ENCODE results near the gene PARP4.
"Not testable (repeated sequence)": the region's sequence is repeated elsewhere in the genome, so short reads cannot be mapped to it uniquely, and the experiment has no call there.

PARP4 gene

DNA sequence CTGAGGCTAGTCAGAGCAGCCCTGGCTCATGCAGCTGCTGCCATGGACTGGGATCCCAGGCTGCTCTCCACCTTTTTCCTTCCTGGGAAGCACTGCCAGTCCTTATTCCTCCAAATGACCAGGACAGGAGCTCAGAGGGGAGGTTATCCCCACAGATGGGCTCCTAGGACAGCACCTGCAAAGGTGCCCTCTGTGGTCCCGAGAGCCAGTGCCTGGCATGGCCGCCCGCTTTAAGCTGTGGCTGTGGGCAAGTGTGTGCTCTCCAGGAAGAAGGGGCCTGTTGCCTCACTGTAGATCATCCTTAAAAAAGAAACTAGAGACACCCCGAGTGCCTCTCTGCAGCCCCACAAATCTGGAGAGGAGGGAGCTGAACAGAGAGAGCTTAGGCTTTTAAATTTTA is 119.6 kb downstream of the PARP4 start:
- no peak overlapping the region for H3K4me3 Mint-ChIP-seq
- H3K27ac Mint-ChIP-seq (ENCODE audit: low read depth): no peak overlapping the region
- H3K4me1 Mint-ChIP-seq: no peaks in the 10 kb centered on the region
- ATAC-seq (replicated peaks; ENCODE audit: extremely low read depth, poor library complexity, severe bottlenecking) (no peak), DNase-seq (ENCODE audit: low spot score in 2 of 2) (no peak)
- H3K27me3 Mint-ChIP-seq: peaks cover 2% of the 10 kb centered on the region
- peaks cover 6% of the 10 kb centered on the region for H3K9me3 Mint-ChIP-seq
- H3K36me3 Mint-ChIP-seq (ENCODE audit: insufficient read depth): peaks cover 2% of the 10 kb centered on the region

DNA sequence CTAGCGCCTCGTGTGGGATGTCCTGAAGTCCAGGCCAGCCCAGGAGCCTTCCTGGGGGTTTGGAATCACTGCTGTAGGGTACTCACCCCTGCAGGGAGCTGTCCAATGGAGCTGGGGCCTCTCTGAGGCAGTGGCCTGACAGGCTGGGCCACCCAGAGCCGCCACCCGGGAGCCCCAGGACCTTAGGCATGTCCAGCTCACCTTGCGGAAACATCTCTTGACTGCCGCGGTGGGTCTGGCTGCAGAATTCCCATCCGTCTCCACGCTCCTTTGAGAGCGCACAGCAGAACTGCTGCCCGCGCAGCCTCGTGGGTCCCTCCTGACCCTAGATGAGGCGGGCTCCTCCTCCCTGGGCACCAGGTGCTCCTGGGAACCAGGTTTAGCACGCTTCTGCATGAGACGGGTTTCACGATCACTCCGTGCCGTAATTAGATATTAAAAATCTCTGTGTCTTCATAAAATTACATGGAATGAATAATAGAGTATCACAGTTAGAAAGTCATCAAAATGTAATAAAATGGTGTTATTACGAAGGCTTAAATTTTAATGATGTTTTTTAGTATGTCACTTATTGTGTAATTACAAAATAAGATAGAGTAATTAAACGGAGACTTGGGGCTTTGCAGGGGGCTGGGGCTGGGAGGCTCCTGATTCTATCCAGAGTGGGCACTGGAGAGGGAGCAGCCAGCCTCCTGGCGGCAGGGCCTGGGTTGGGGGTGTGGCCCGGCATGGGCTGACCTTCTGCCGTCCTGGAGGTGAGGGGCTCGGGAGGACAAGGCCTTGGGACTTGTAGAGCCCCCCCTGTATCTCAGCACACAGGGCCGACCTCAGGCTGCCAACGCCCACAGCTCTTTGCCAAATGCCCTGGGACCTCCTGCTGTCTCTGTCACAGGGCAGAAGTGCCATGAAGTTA is 120.6 kb downstream of the PARP4 start:
- H3K36me3 Mint-ChIP-seq (ENCODE audit: insufficient read depth); ATAC-seq (replicated peaks; ENCODE audit: extremely low read depth, poor library complexity, severe bottlenecking); H3K4me1 Mint-ChIP-seq; H3K27me3 Mint-ChIP-seq; H3K27ac Mint-ChIP-seq (ENCODE audit: low read depth); H3K9me3 Mint-ChIP-seq; H3K4me3 Mint-ChIP-seq; DNase-seq (ENCODE audit: low spot score in 2 of 2): not testable (repeated sequence)

DNA sequence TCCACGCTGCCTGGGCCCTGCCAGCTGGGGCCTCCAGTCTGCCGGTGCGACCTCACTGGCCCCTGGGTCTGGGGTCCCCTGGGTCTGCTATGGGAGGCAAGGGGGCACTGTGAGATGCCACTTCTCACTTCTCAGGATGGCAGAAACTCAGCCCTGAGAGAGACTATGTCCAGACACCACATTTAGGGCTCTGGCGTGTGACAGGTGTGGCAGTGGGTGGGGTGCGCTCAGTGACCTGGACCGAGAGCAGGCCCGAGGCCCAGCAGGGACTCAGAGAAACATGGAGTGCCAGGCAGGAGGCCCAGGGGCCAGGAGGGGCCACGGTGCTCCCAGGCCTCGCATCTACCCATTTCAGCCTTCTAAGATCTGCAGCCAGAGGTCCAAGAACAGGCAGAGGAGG is 121.8 kb downstream of the PARP4 start:
- not testable (repeated sequence) for H3K36me3 Mint-ChIP-seq (ENCODE audit: insufficient read depth); H3K27ac Mint-ChIP-seq (ENCODE audit: low read depth); H3K4me1 Mint-ChIP-seq; DNase-seq (ENCODE audit: low spot score in 2 of 2); H3K4me3 Mint-ChIP-seq; H3K9me3 Mint-ChIP-seq; ATAC-seq (replicated peaks; ENCODE audit: extremely low read depth, poor library complexity, severe bottlenecking)
- peaks cover 18% of the 10 kb centered on the region for H3K27me3 Mint-ChIP-seq

DNA sequence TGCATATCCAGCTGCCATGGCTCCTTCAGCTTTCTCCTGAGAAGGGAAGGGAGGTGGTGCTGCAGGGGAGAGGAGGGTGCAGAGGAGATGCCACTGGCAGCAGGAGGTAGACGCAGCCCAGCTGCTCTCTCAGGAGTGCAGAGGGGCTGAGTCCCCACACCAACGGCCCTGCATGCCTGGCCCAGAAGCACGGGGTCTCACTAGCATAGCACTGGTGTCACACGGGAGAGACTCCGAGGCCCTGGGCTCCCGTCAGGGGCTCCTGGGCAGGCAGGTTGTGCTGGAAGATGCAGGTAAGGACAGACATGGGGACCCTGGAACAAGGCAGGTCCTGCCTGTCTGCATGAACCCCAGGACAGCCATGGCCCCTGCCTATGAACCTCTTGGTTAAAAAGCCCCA is 123.1 kb downstream of the PARP4 start:
- no peak overlapping the region for H3K27ac Mint-ChIP-seq (ENCODE audit: low read depth)
- H3K4me1 Mint-ChIP-seq: no peaks in the 10 kb centered on the region
- ATAC-seq (replicated peaks; ENCODE audit: extremely low read depth, poor library complexity, severe bottlenecking) (no peak), DNase-seq (ENCODE audit: low spot score in 2 of 2) (no peak)
- H3K9me3 Mint-ChIP-seq: no peaks in the 10 kb centered on the region
- H3K4me3 Mint-ChIP-seq: no peak overlapping the region
- peaks cover 2% of the 10 kb centered on the region for H3K36me3 Mint-ChIP-seq (ENCODE audit: insufficient read depth)
- peaks cover 18% of the 10 kb centered on the region for H3K27me3 Mint-ChIP-seq

DNA sequence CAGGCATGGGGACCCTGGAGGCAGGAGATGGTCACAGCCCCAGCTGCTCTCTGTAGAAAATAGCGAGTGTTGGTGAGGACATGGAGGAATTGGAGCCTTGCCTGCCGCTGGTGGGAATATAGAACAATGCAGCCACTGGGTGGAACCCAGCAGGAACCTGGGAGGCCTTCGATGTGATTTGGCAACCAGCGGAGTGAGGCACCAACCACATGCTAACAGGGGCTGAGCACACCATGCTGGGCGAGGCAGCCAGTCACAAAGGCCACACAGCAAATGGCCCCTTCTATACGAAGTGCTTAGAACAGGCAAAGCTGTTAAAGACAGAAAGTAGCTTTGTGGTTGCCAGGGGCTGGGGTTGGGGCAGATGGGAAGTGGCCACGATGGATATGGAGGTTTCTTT is 123.8 kb downstream of the PARP4 start:
- not testable (repeated sequence) for ATAC-seq (replicated peaks; ENCODE audit: extremely low read depth, poor library complexity, severe bottlenecking); H3K4me3 Mint-ChIP-seq; H3K4me1 Mint-ChIP-seq; H3K27ac Mint-ChIP-seq (ENCODE audit: low read depth); H3K36me3 Mint-ChIP-seq (ENCODE audit: insufficient read depth); DNase-seq (ENCODE audit: low spot score in 2 of 2); H3K9me3 Mint-ChIP-seq
- peaks cover 18% of the 10 kb centered on the region for H3K27me3 Mint-ChIP-seq

DNA sequence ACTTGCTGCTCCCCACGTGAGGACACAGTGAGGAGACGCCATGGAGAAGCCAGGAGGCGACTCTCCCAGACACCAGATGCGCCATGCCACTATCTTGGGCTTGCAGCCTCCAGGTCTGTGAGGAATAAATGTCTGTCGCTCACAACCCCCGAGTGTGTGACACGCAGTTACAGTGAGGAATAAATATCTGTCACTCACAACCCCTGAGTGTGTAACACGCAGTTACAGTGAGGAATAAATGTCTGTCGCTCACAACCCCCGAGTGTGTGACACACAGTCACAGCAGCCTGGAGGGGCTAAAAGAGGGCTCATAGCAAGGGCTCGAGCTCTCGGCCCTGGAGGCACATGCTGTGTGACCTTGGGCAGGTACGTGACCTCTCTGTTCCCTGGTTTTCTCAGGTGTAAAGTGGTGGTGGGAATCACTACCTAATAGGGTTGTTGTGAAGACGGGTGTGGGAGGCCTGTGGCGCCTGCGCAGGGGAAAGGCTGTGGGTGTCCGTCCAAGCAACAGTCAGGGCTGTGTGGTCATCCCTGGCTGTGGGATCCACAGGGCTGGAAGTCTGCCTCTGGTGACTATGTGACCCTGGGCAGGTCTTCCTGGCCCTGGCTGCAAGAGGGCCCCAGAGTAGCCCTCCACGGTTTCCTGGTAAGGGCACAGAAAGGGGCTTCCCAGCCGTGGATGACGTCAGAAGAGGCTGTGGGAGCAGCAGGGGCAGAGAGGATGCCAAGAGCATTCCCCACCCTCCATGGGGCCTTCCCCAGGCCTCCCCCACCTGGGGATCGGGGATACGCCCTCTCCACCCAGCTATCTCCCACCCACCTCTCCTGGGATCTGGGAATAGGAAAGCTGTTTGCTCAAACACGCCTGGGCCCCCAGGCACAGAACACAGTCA is 125.5 kb downstream of the PARP4 start:
- H3K4me1 Mint-ChIP-seq: no peaks in the 10 kb centered on the region
- ATAC-seq (replicated peaks; ENCODE audit: extremely low read depth, poor library complexity, severe bottlenecking): no peak
- no peak overlapping the region for H3K27ac Mint-ChIP-seq (ENCODE audit: low read depth)
- peaks cover 2% of the 10 kb centered on the region for H3K36me3 Mint-ChIP-seq (ENCODE audit: insufficient read depth)
- peaks cover 18% of the 10 kb centered on the region for H3K27me3 Mint-ChIP-seq
- no peaks in the 10 kb centered on the region for H3K9me3 Mint-ChIP-seq
- DNase-seq (ENCODE audit: low spot score in 2 of 2): no peak
- no peak overlapping the region for H3K4me3 Mint-ChIP-seq

DNA sequence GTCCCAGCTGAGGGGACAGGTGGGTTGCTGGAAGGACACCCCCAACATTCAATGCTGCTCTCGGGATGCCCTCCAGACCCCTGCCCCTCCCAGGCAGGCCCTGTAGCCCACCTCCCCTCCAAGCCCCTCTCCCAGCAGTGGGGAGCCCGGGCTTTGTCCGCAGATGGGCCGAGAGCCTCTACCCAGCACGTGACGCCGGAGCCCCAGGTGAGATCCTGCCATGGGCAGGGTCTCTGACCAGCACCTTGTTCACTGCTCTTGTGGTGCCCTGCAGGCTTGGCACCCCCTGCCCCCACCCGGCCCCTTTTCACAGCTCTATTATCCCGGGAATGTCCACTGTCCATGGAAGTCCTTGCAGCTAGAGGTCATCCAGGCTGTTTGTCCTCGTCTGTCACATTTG is 126.7 kb downstream of the PARP4 start:
- H3K4me1 Mint-ChIP-seq: no peaks in the 10 kb centered on the region
- peaks cover 18% of the 10 kb centered on the region for H3K27me3 Mint-ChIP-seq
- DNase-seq (ENCODE audit: low spot score in 2 of 2) (no peak), ATAC-seq (replicated peaks; ENCODE audit: extremely low read depth, poor library complexity, severe bottlenecking) (no peak)
- H3K4me3 Mint-ChIP-seq: no peak overlapping the region
- no peak overlapping the region for H3K27ac Mint-ChIP-seq (ENCODE audit: low read depth)
- peaks cover 2% of the 10 kb centered on the region for H3K36me3 Mint-ChIP-seq (ENCODE audit: insufficient read depth)
- H3K9me3 Mint-ChIP-seq: no peaks in the 10 kb centered on the region

DNA sequence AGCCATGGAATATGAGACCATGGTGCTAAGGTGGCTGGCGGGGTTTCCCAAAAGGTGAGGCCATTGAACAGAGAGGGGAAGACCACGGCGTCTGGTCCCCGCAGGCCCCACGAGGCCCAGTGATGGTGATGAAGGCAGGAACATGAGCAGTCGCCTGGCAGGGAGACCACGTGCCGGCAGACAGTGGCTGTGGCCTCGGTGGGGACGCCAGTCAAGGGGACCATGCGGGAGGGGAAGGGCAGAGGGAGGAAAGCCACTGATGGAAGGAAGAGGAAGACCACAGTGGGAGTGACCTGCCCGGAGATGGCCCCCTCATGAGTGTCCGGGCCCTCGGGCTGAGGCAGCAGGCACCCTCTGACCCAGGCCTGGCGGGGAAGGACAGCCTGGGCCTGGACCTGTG is 127.6 kb downstream of the PARP4 start:
- H3K4me1 Mint-ChIP-seq; H3K27ac Mint-ChIP-seq (ENCODE audit: low read depth); ATAC-seq (replicated peaks; ENCODE audit: extremely low read depth, poor library complexity, severe bottlenecking); H3K4me3 Mint-ChIP-seq; DNase-seq (ENCODE audit: low spot score in 2 of 2); H3K36me3 Mint-ChIP-seq (ENCODE audit: insufficient read depth); H3K9me3 Mint-ChIP-seq: not testable (repeated sequence)
- H3K27me3 Mint-ChIP-seq: peaks cover 18% of the 10 kb centered on the region

DNA sequence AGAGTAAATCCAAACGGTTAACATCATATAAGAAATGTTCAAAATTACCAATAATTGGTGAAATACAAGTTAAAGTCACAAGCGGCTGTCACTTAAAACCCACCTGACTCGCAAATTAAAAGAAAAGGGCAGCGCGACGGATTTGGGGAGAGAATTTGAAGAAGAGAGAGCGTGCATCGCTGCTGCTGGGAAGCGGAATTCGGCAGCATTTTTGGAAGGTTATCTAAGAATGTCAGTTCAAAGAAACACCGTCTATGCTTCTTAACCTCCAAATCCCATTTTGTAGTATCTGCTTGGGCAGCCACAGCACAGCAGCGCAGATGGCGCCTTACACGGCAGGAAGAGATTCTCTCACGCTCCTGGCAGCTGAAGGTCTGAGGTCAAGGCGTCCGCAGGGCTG is 128.5 kb downstream of the PARP4 start:
- H3K4me3 Mint-ChIP-seq; H3K36me3 Mint-ChIP-seq (ENCODE audit: insufficient read depth): not testable (repeated sequence)

DNA sequence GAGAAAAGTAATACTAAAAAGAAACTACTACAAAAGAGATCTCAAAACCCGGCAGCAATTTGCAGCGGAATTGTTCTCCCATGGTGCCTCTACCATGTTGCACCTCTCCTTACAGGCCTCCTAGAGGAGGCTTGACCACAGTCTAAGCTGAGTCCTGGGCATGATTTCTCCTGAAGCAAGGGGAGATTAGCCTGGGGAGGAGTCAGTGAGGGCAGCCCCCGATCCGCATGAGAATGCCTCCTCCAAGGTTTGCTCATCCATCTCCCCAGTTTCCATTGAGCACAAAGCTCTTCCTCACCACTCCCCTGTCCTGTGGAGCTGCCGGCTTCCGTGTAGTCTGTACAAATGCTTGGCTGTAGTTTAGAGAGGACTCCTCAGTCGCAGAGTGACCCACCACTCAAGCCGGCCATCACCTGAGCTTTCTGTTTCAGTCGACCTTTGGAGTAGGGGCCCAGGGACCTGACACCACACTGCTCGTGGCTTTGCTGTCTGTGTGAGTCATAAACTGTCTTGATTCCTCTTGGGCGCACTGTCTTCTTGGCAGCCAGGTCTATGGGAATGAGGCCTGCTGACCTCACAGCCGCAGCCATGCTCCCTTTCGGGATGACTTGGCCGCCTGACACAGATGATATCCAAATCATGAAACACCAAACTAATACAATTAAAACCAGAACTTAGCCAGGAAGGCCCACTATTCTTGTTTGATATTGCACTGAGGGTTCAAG is 130.9 kb downstream of the PARP4 start:
- H3K4me1 Mint-ChIP-seq: peaks cover 11% of the 10 kb centered on the region
- H3K4me3 Mint-ChIP-seq: no peak overlapping the region
- DNase-seq (ENCODE audit: low spot score in 2 of 2) (no peak), ATAC-seq (replicated peaks; ENCODE audit: extremely low read depth, poor library complexity, severe bottlenecking) (no peak)
- H3K9me3 Mint-ChIP-seq: no peaks in the 10 kb centered on the region
- H3K27me3 Mint-ChIP-seq: peaks cover 7% of the 10 kb centered on the region
- H3K36me3 Mint-ChIP-seq (ENCODE audit: insufficient read depth): no peaks in the 10 kb centered on the region
- H3K27ac Mint-ChIP-seq (ENCODE audit: low read depth): no peak overlapping the region

More for the DNA sequence above, 128.5 kb downstream of the PARP4 start:
- Mint-ChIP-seq H3K4me1 (peaks cover 11% of the 10 kb centered on the region), H3K27me3 (peaks cover 18% of the 10 kb centered on the region)
- not testable (repeated sequence) for DNase-seq (ENCODE audit: low spot score in 2 of 2); H3K9me3 Mint-ChIP-seq; H3K27ac Mint-ChIP-seq (ENCODE audit: low read depth); ATAC-seq (replicated peaks; ENCODE audit: extremely low read depth, poor library complexity, severe bottlenecking)

DNA sequence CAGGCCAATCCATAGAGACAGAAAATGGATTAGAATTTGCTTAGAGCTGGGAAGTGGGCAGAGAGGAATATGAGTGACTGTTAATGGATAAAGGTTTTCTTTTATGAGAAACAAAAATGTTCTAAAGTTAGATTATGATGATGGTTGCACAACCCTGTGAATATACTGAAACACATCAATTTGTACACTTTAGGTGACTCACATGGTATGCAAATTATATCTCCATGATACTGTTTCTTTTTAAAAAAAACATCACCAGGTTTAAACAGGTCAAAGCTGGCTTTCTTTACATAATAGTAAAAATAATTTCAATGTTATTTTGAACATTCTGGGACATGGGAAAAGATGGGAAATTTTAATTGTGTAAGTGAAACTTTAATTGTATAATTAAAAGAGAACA is 131.7 kb downstream of the PARP4 start:
- not testable (repeated sequence) for H3K36me3 Mint-ChIP-seq (ENCODE audit: insufficient read depth); H3K4me3 Mint-ChIP-seq; H3K9me3 Mint-ChIP-seq; H3K27me3 Mint-ChIP-seq; H3K27ac Mint-ChIP-seq (ENCODE audit: low read depth); ATAC-seq (replicated peaks; ENCODE audit: extremely low read depth, poor library complexity, severe bottlenecking); DNase-seq (ENCODE audit: low spot score in 2 of 2)
- H3K4me1 Mint-ChIP-seq: peaks cover 11% of the 10 kb centered on the region

DNA sequence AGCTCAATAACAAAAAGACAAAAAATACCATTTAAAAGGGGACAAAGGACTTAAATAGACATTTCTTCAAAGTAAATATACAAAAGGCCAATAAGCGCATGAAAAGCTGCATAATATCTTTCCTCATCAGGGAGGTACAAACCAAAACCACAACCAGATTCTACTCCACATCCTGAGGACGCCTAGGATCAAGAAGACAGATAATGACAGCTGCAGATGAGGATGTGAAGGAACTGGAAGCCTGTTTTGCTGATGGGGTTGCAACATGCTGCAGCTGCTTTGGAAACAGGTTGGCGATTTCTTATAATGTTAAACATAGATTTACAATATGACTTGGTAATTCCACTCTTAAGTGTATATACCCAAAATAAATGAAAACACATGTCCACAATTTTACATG is 132.4 kb downstream of the PARP4 start:
- not testable (repeated sequence) for ATAC-seq (replicated peaks; ENCODE audit: extremely low read depth, poor library complexity, severe bottlenecking); H3K36me3 Mint-ChIP-seq (ENCODE audit: insufficient read depth); H3K9me3 Mint-ChIP-seq; H3K27ac Mint-ChIP-seq (ENCODE audit: low read depth); H3K4me3 Mint-ChIP-seq; DNase-seq (ENCODE audit: low spot score in 2 of 2); H3K27me3 Mint-ChIP-seq
- peaks cover 11% of the 10 kb centered on the region for H3K4me1 Mint-ChIP-seq

All from central memory CD8-positive, alpha-beta T cell (primary cell).